ENCODE results near the gene BMI1.

GRCh38 chr10:22294694-22295093 is 26.2 kb upstream of the BMI1 start:
- TF ChIP-seq EZH2 (IDR thresholded peaks at IDR 0.05; ENCODE audit: borderline replicate concordance): no peak
- no peak for TF ChIP-seq CTCF (IDR thresholded peaks at IDR 0.05; ENCODE audit: poor library complexity)
